ENCODE data around the gene LCN10. TPM values are rescaled to one million over a fixed set of nuclear protein-coding genes. Genes with fewer than 3 reads are reported as not detected.

Gene LCN10
- total RNA-seq, 1 experiment from 2014 or later: not detected

DNA sequence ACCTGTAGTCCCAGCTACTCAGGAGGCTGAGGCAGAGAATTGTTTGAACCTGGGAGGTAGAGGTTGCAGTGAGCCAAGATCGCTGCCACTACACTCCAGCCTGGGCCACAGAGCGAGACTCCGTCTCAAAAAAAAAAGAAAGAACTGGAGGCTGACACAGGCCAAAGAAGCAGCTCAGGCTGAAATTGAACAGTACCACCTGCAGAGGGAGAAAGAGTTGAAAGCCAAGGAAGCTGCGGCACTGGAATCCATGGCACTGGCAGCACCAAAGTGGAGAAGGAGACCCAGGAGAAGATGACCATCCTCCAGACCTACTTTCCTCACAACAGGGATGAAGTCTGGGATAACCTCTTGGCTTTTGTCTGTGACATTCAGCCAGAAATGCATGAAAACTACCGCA lies 37.1 kb upstream of the LCN10 start:
- ChIA-PET POLR2A (no interaction called here), CTCF (no interaction called here)
- Histone ChIP-seq H3K9me3 (ENCODE audit: control insufficient read depth, insufficient read depth, low read depth, low read length) (no peaks in the 10 kb centered on the region), H3K4me3 (ENCODE audit: low read depth in 2 of 2, low read length in 2 of 2) (no peak overlapping the region), H3K27ac (ENCODE audit: low read length) (no peak overlapping the region), H3K27me3 (ENCODE audit: control insufficient read depth, insufficient read depth, low read length) (no peaks in the 10 kb centered on the region), H3K4me1 (ENCODE audit: control insufficient read depth, insufficient read depth, low read length) (no peaks in the 10 kb centered on the region), H3K36me3 (ENCODE audit: control insufficient read depth, insufficient read depth, low read length) (no peaks in the 10 kb centered on the region)
- in situ Hi-C loops (cut with HindIII; ENCODE audit: low pct_unique_long_range_greater_than_20kb, low sequenced_read_pairs): no loop called here
- no TSS peak for BruUV-seq (replicated peaks)
- TF ChIP-seq, protein P1, sequence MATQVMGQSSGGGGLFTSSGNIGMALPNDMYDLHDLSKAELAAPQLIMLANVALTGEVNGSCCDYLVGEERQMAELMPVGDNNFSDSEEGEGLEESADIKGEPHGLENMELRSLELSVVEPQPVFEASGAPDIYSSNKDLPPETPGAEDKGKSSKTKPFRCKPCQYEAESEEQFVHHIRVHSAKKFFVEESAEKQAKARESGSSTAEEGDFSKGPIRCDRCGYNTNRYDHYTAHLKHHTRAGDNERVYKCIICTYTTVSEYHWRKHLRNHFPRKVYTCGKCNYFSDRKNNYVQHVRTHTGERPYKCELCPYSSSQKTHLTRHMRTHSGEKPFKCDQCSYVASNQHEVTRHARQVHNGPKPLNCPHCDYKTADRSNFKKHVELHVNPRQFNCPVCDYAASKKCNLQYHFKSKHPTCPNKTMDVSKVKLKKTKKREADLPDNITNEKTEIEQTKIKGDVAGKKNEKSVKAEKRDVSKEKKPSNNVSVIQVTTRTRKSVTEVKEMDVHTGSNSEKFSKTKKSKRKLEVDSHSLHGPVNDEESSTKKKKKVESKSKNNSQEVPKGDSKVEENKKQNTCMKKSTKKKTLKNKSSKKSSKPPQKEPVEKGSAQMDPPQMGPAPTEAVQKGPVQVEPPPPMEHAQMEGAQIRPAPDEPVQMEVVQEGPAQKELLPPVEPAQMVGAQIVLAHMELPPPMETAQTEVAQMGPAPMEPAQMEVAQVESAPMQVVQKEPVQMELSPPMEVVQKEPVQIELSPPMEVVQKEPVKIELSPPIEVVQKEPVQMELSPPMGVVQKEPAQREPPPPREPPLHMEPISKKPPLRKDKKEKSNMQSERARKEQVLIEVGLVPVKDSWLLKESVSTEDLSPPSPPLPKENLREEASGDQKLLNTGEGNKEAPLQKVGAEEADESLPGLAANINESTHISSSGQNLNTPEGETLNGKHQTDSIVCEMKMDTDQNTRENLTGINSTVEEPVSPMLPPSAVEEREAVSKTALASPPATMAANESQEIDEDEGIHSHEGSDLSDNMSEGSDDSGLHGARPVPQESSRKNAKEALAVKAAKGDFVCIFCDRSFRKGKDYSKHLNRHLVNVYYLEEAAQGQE (IDR thresholded peaks at IDR 0.05; ENCODE audit: insufficient read depth in 1 of 2, low read depth in 2 of 2, low read length in 1 of 2): no peak
- TF ChIP-seq POLR2AphosphoS5 (IDR thresholded peaks at IDR 0.05; ENCODE audit: low read depth, low read length) (no peak), TCF7L2 (IDR thresholded peaks at IDR 0.05; ENCODE audit: low read depth, low read length) (no peak), SIN3A (IDR thresholded peaks at IDR 0.05; ENCODE audit: borderline replicate concordance, insufficient read depth, low read depth, low read length) (no peak), CTCF (IDR thresholded peaks at IDR 0.05) (no peak)
- ATAC-seq (no peak), DNase-seq (ENCODE audit: low read depth, low spot score) (no peak)
- intact Hi-C loops (cut with micrococcal nuclease; ENCODE audit: unreplicated experiment): no loop called here

GRCh38 chr9:136777359-136777758 lies 34.6 kb upstream of the LCN10 start:
- no peaks in the 10 kb centered on the region for H3K27me3 ChIP-seq (ENCODE audit: control insufficient read depth, insufficient read depth, low read length)
- in situ Hi-C loops (cut with HindIII; ENCODE audit: low pct_unique_long_range_greater_than_20kb, low sequenced_read_pairs): no loop called here
- no peak overlapping the region for H3K27ac ChIP-seq (ENCODE audit: low read length)
- DNase-seq (ENCODE audit: low read depth, low spot score): no peak
- no peaks in the 10 kb centered on the region for H3K4me1 ChIP-seq (ENCODE audit: control insufficient read depth, insufficient read depth, low read length)
- BruUV-seq (replicated peaks): no TSS peak
- intact Hi-C loops (cut with micrococcal nuclease; ENCODE audit: unreplicated experiment): no loop called here
- H3K4me3 ChIP-seq (ENCODE audit: low read depth in 2 of 2, low read length in 2 of 2): no peak overlapping the region
- no peaks in the 10 kb centered on the region; the same call in 1 of the 2 replicates for H3K9me3 ChIP-seq (ENCODE audit: control insufficient read depth, insufficient read depth, low read depth, low read length)
- ChIA-PET POLR2A (interaction anchor here (0.6 kb wide), 1 partner anchor 57 kb away, joined by 3 read pairs; no protein-coding TSS in a partner anchor), CTCF (interaction anchor here (1.4 kb wide), 1 partner anchor 10 kb away, joined by 3 read pairs; no protein-coding TSS in a partner anchor)
- TF ChIP-seq CTCF (IDR thresholded peaks at IDR 0.05) (no peak), SIN3A (IDR thresholded peaks at IDR 0.05; ENCODE audit: borderline replicate concordance, insufficient read depth, low read depth, low read length) (no peak), POLR2AphosphoS5 (IDR thresholded peaks at IDR 0.05; ENCODE audit: low read depth, low read length) (no peak)
- TF ChIP-seq, protein P1 (IDR thresholded peaks at IDR 0.05; ENCODE audit: insufficient read depth in 1 of 2, low read depth in 2 of 2, low read length in 1 of 2): no peak
- ATAC-seq: no peak
- H3K36me3 ChIP-seq (ENCODE audit: control insufficient read depth, insufficient read depth, low read length): no peaks in the 10 kb centered on the region
